HG03575 (cell line): Measurements from ENCODE around the gene S1PR2.

Source experiments
- ATAC-seq: cut with Tn5 transposase; IDR thresholded peaks from one replicate; pipeline ENCODE4 v1.9.1; 2021; ENCODE audit not compliant: unreplicated experiment, insufficient number of reproducible peaks, low FRiP score; ENCODE audit errors: extremely low read depth

The S1PR2 gene

GRCh38 chr19:10228393-10228792 is 2.7 kb downstream of the S1PR2 start:
- no peak for ATAC-seq

DNA sequence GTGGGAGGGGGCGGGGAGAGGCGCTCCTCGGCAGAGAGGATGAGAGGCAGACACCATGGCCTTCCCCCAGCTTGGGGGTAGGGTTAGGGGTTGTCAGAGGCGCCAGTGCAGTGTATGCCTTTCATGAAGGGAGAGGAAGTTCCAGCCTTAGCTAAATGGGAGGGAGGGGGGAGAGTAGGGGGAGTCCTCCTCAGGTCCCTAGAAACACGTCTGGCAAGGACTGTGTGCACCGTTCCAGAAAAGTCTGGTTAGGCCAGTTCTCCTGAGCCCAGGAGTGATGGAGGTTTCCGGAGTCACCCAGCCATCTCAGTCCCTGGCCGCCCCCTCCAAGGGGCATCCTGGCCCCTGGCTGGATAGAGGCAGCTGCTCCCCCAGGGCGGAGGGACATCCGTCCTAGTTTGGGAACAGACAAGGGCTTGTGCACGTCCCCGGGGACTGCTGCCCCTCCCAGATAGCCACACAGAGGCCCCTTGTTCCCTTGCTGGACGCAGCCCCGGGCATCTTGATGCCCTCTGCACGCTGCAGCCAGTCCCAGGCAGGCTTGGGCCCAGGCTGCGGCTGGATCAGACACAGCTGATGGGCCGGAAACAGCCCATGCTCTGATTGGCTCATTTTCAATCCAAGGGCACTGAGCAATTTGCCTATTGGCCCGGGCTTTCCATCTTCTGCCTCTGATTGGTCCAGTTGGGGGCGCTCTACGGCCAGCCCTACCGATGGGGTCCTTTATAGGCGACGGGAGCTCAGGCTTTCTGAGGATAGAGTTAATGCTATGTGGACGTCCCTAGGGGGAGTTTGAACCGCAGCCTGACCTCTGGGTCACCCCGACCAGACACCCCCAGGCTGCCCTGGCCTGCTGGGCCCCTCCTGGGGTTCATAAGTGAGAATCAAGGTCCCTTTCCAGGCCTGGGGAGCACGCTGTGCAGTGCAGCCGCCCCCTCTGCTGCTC is 3.8 kb downstream of the S1PR2 start:
- no peak for ATAC-seq

- ATAC-seq: no peak
Observed at GRCh38 chr19:10226376-10227025, 4.6 kb downstream of the S1PR2 start.

DNA sequence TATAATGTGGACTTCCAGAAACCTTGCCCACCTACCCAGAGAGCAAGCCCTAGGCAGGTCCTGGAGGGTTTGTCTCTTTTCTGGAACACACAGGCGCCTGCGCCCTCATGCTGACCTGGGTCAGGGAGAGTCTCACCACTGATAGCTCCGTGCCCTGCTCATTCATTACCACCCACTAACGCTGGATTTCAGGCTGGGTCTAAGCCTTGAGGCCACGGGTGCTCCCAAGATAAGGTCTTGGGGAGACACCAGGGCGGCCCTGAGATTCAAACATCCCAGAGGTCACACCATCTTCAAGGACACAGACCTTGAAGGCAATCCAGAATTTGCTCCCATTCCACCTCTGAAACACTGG is 5.1 kb downstream of the S1PR2 start:
- ATAC-seq: no peak

- no peak for ATAC-seq
Observed at GRCh38 chr19:10224337-10224736, 6.8 kb downstream of the S1PR2 start.

DNA sequence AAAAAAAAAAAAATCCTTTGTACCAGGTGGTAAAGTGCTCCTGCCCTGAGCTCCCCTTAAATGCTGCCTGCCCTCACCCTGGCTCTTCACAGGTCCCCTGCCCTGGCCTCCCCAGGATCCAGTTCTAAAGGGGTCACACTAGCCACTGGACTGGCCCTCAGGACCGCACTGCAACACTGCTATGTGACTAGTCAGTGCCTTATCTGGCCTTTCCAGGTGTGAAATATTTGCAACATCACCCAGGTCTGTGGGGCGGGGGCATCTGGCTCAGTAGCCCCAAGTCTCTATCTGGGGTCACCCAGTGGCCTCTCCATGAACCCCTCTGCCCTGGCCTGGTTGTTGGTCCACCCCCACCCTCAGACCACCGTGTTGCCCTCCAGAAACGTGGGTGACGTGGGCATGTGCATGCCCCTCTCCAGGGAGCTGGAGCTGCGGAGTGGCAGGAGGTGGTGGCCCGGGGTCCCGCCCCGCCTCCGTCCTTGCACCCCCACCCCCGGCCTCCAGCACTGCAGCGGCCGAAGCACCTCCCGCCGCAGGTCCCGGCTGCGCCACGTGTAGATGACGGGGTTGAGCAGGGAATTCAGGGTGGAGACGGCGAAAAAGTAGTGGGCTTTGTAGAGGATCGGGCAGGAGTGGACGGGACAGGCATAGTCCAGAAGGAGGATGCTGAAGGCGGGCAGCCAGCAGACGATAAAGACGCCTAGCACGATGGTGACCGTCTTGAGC is 7.5 kb downstream of the S1PR2 start:
- ATAC-seq: no peak

- ATAC-seq: no peak
Observed at GRCh38 chr19:10222201-10222890, 8.8 kb downstream of the S1PR2 start.

- ATAC-seq: no peak
Observed at GRCh38 chr19:10220695-10221094, 10.4 kb downstream of the S1PR2 start.

DNA sequence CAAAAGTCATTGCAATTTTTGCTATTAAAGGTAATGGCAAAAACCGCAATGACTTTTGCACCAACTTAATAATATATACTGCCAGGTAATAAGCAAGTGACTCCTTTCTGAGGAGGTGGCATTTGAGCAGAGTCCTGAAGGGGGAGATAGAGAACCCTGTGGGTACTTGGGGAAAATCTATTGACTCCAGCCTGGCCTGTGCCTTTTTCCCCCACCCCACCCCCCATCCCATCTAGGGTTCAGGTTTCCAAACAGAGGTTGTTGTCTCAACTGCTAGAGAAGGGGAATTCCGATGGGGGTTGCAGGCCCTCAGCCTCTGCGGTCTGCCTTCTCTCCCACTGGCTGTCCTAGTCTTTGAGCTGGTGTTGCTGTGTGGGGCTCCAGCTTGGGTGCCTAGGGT is 11.5 kb downstream of the S1PR2 start:
- no peak for ATAC-seq

GRCh38 chr19:10217085-10217484 is 14.0 kb downstream of the S1PR2 start:
- ATAC-seq: no peak

DNA sequence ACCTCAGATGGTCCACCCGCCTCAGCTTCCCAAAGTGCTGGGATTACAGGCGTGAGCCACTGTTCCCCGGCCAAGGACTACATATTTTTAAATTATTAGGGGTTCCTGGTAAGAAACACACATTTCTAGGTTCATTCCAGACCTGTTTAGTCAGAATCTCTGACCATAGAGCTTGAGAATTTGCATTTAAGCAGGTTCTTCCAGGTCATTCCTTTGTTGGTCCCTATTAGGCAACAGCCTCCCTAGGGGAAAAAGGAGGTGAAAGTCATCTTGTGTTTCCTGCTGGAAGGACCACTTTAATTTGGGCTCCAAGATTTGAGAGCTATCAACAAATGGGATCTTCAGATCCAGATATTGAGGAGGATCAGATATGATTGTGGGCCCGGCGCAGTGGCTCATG is 16.3 kb downstream of the S1PR2 start:
- no peak for ATAC-seq

GRCh38 chr19:10211691-10212090 is 19.4 kb downstream of the S1PR2 start:
- no peak for ATAC-seq

DNA sequence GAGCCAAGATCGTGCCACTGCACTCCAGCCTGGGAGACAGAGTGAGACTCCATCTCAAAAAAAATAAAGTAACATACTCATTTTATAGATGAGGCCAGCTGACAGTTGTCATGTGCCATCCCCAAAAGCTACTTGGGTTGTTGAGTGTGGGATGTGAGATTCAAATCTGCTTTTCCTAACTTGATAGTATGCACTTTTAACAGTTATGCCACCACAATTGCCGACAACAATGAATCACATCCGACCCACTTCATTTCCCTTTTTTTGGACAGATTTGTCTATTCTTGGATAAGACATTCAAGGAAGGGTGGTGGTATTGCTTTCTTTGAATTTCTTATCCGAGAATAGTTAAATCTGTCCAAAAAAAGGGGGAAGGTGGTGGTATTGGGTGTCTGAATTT is 20.1 kb downstream of the S1PR2 start:
- ATAC-seq: no peak

DNA sequence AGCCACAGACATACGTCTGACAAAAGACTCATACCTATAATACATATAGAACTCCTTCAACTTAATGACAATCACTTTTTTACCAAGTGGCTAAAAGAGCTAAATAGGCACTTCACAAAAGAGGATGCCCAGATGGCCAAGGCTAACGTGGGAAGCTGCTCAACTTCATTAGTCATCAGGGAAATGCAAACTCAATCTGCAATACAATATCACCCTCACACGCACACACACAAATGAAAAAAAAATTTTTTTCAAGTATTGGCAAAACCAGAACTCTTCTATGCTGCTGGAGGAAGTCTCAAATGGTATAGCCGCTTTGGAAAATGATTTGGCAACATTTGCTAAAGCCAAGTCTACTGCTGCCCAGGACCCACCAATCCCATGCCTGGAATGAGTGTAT is 21.8 kb downstream of the S1PR2 start:
- no peak for ATAC-seq

GRCh38 chr19:10207026-10207425 is 24.1 kb downstream of the S1PR2 start:
- ATAC-seq: no peak

GRCh38 chr19:10206226-10206885 is 24.8 kb downstream of the S1PR2 start:
- ATAC-seq: no peak

- ATAC-seq: no peak
Observed at GRCh38 chr19:10205636-10206035, 25.5 kb downstream of the S1PR2 start.

- ATAC-seq: no peak
Observed at GRCh38 chr19:10203686-10204085, 27.4 kb downstream of the S1PR2 start.

- ATAC-seq: no peak
Observed at GRCh38 chr19:10201176-10201575, 30.0 kb downstream of the S1PR2 start.
